Omental fat pad (tissue), 4 donors: ENCODE measurements around the gene MAGEB2. TPM values are rescaled to one million over a fixed set of nuclear protein-coding genes. Genes with fewer than 3 reads are reported as not detected.

Experiments used
- ATAC-seq: fragments of 150-250 bp; one replicate; pipeline ENCODE4 v1.9.1; 2016; ENCODE audit warnings: mild to moderate bottlenecking, moderate library complexity; ENCODE audit not compliant: low FRiP score
- DNase-seq: peaks from one replicate; pipeline ENCODE4 v3.0.0-alpha.2; 2019; ENCODE audit warnings: low spot score
- CTCF ChIP-seq, 3 donors: fragments of 450-650 bp; IDR thresholded peaks; one replicate each; pipeline ENCODE4 v1.5.1; 2016 to 2017; ENCODE audit warnings: antibody characterized with exemption in 3 of 3, mild to moderate bottlenecking in 3 of 3, moderate library complexity in 2 of 3
- total RNA-seq, 4 donors: library from RNA; depleted of rRNA; stranded (reverse); fragments of >200 nt; gene quantifications; one replicate each; pipeline ENCODE4 v1.1.0, GENCODE V29; 2016

MAGEB2 gene
- total RNA-seq, 4 donors from 2014 or later: not detected

DNA sequence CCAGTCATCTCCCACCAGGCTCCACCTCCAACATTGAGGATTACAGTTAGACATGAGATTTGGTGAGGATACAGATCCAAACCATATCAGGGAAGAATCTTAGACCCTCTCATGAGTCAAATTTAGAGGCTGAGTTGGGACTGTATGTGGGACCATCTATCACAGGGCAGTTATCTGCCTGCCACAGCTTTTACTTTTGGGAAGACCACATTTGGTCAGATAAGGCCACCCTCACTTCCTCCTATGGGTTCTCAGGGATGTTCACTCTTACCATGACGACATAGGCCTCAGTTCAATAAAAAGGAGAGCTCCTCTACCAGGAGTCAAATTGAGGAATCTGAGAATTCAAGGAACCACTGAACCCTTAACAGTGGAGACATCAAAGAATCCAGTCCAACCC lies 2.1 kb downstream of the MAGEB2 start:
- DNase-seq (no peak), ATAC-seq (no peak)
- no peak for TF ChIP-seq CTCF (IDR thresholded peaks at IDR 0.05)

DNA sequence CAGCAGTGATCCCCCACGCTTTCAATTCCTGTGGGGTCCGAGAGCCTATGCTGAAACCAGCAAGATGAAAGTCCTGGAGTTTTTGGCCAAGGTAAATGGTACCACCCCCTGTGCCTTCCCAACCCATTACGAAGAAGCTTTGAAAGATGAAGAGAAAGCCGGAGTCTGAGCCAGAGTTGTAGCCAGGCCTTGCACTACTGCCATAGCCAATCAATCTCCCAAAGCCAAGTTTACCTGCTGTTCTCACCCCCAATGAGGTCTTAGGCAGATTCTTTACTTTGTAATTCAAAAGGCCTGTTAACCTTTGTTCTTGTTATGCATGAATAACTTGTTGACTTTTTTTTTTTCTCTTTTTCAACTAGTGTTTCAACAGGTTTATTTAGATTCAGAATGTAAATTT lies 4.0 kb downstream of the MAGEB2 start:
- TF ChIP-seq CTCF (IDR thresholded peaks at IDR 0.05): no peak
- ATAC-seq: no peak
- no peak for DNase-seq

GRCh38 chrX:30220661-30221060 lies 5.3 kb downstream of the MAGEB2 start:
- TF ChIP-seq CTCF (IDR thresholded peaks at IDR 0.05): no peak
- ATAC-seq (no peak), DNase-seq (no peak)

DNA sequence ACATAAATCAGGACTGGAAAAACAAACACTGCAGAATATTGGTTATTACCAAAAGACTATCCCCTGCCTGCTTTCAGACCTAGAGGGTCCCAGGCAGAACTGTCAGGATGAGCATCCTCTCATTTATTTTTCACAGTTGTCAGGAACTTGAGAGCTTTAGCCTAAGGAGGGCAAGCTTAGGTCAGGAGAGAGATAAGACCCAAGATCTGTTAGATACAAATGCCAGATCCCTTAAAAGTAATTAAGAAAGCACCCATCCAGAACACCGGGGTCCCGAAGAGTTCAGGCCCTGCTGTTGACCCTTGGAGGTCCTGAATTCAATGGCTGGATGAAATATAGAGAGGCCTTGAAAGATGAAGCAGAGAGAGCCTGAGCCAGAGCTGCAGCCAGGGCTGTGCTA lies 9.2 kb downstream of the MAGEB2 start:
- ATAC-seq (no peak), DNase-seq (no peak)
- no peak for TF ChIP-seq CTCF (IDR thresholded peaks at IDR 0.05)

- no peak for TF ChIP-seq CTCF (IDR thresholded peaks at IDR 0.05)
- ATAC-seq (no peak), DNase-seq (no peak)
These were observed 13.2 kb downstream of the MAGEB2 start for GRCh38 chrX:30228526-30228925.

DNA sequence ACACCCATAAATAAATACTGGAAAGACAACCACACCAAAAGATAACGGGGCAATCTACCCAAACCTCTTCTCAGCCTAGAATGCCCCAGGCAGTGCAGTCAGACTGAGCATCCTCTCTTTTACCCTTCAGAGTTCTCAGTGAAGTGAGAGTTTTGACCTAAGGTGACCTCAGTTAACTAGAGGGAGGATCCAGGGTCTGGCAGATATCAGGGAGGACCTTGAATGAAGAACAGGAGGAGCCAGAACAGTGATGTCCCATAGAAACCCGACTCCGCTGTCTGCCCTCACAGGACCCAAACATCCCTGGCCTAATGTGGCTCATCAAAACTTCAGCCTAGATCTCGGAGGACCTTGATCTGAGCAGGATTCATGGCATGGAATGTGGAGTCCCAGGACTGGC lies 15.0 kb downstream of the MAGEB2 start, which contains the start of gene MAGEB3:
TSS of gene MAGEB3 (plus strand) at position 263 of the 400 bp plus-strand sequence. CDS start 5,268 bp downstream, outside the sequence.
- ATAC-seq: no peak
- no peak for DNase-seq
- TF ChIP-seq CTCF (IDR thresholded peaks at IDR 0.05): no peak

GRCh38 chrX:30241724-30242415 lies 26.5 kb downstream of the MAGEB2 start, which contains the start of gene MAGEB4:
MAGEB4 (plus strand) TSS chrX:30242000; CDS start chrX:30242136, 136 bp downstream.
- DNase-seq (no peak), ATAC-seq (no peak)
- TF ChIP-seq CTCF (IDR thresholded peaks at IDR 0.05): no peak
